DMS53 treated with DMSO at 0.1 percent for 48 hours (cell line): ENCODE data around the gene STK4.
"Not testable (repeated sequence)": the region's sequence is repeated elsewhere in the genome, so short reads cannot be mapped to it uniquely, and the experiment has no call there.

Experiments used
- DNase-seq: peaks from one replicate; lab custom pipeline; 2025; ENCODE audit not compliant: unreplicated experiment; lab: John Stamatoyannopoulos, UW

STK4 gene

GRCh38 chr20:45051204-45052060 lies 85.1 kb downstream of the STK4 start:
- no peak for DNase-seq

GRCh38 chr20:45052698-45053429 lies 86.6 kb downstream of the STK4 start:
- no peak for DNase-seq

- DNase-seq, result no peak
Observed at GRCh38 chr20:45053430-45054351, 87.4 kb downstream of the STK4 start.

GRCh38 chr20:45055056-45055455 lies 88.7 kb downstream of the STK4 start:
- DNase-seq, result no peak

GRCh38 chr20:45056473-45057173 lies 90.3 kb downstream of the STK4 start:
- DNase-seq, result no peak

- DNase-seq, result no peak
Observed at GRCh38 chr20:45058168-45058850, 92.0 kb downstream of the STK4 start.

- no peak for DNase-seq
Observed at GRCh38 chr20:45059022-45059728, 92.9 kb downstream of the STK4 start.

- DNase-seq, result no peak
Observed at GRCh38 chr20:45060294-45060693, 94.0 kb downstream of the STK4 start.

- DNase-seq, result no peak
Observed at GRCh38 chr20:45061244-45061643, 94.9 kb downstream of the STK4 start.

GRCh38 chr20:45063107-45063506 lies 96.8 kb downstream of the STK4 start:
- DNase-seq, result not testable (repeated sequence)

GRCh38 chr20:45064812-45065211 lies 98.5 kb downstream of the STK4 start:
- no peak for DNase-seq

GRCh38 chr20:45066372-45066771 lies 100.1 kb downstream of the STK4 start:
- DNase-seq, result no peak

GRCh38 chr20:45067087-45067486 lies 100.8 kb downstream of the STK4 start:
- DNase-seq, result no peak

GRCh38 chr20:45067558-45067957 lies 101.2 kb downstream of the STK4 start:
- no peak for DNase-seq

- DNase-seq, result no peak
Observed at GRCh38 chr20:45069261-45069660, 102.9 kb downstream of the STK4 start.

- no peak for DNase-seq
Observed at GRCh38 chr20:45070932-45071632, 104.8 kb downstream of the STK4 start.

GRCh38 chr20:45072066-45072465 lies 105.8 kb downstream of the STK4 start:
- no peak for DNase-seq

GRCh38 chr20:45073221-45073620 lies 106.9 kb downstream of the STK4 start:
- DNase-seq, result no peak

GRCh38 chr20:45077559-45077958 lies 111.2 kb downstream of the STK4 start:
- no peak for DNase-seq
